Esophagus mucosa (tissue), 1 donor: ENCODE results near the gene SLC26A1. TPM values are rescaled to one million over a fixed set of nuclear protein-coding genes. Genes with fewer than 3 reads are reported as not detected.
A peak's percentile ranks its signal among the peaks of the same experiment; 100 is the strongest.

ENCODE experiments used
- ATAC-seq: fragments of 200-7000 bp; cut with Tn5 transposase; one replicate; pipeline ENCODE4 v1.9.1; 2020
- total RNA-seq: library from RNA; stranded (reverse); gene quantifications from one replicate; pipeline ENCODE4 v1.2.4, GENCODE V29; 2023
- donor health status: DM: yes; HTN: yes; CAD: no.

Gene SLC26A1
- not detected for total RNA-seq

- no peak for ATAC-seq
Measured at GRCh38 chr4:993111-994029, at the start of gene SLC26A1. Gene SLC26A1 (minus strand): TSS chr4:993404. CDS start chr4:991703, 1,701 bp downstream.

- ATAC-seq = no peak
Measured at GRCh38 chr4:1042352-1043055, 49.3 kb upstream of the SLC26A1 start.

GRCh38 chr4:1041936-1042330 is 48.7 kb upstream of the SLC26A1 start:
- ATAC-seq = no peak

- ATAC-seq = peak; percentile 27
Measured at GRCh38 chr4:1041147-1041935, 48.1 kb upstream of the SLC26A1 start.

- no peak for ATAC-seq
Measured at GRCh38 chr4:1040344-1041146, 47.3 kb upstream of the SLC26A1 start.

- no peak for ATAC-seq
Measured at GRCh38 chr4:1039493-1040343, 46.5 kb upstream of the SLC26A1 start.

GRCh38 chr4:1038948-1039492 is 45.8 kb upstream of the SLC26A1 start:
- ATAC-seq = no peak

- no peak for ATAC-seq
Measured at GRCh38 chr4:1036976-1037810, 44.0 kb upstream of the SLC26A1 start.

GRCh38 chr4:1036095-1036494 is 42.9 kb upstream of the SLC26A1 start:
- ATAC-seq = no peak

- no peak for ATAC-seq
Measured at GRCh38 chr4:1035510-1035909, 42.3 kb upstream of the SLC26A1 start.

- ATAC-seq = no peak
Measured at GRCh38 chr4:1033840-1034551, 40.8 kb upstream of the SLC26A1 start.

GRCh38 chr4:1032861-1033260 is 39.7 kb upstream of the SLC26A1 start:
- ATAC-seq = no peak

- no peak for ATAC-seq
Measured at GRCh38 chr4:1031956-1032795, 39.0 kb upstream of the SLC26A1 start.

- no peak for ATAC-seq
Measured at GRCh38 chr4:1031346-1031745, 38.1 kb upstream of the SLC26A1 start.

- ATAC-seq = no peak
Measured at GRCh38 chr4:1030559-1030958, 37.4 kb upstream of the SLC26A1 start.

GRCh38 chr4:1030031-1030430 is 36.8 kb upstream of the SLC26A1 start:
- ATAC-seq = no peak

GRCh38 chr4:1029529-1029928 is 36.3 kb upstream of the SLC26A1 start:
- ATAC-seq = no peak

GRCh38 chr4:1028574-1029220 is 35.5 kb upstream of the SLC26A1 start:
- ATAC-seq = no peak
